Forelimb muscle (tissue), 1 donor: ENCODE results near the gene TASP1. TPM values are rescaled to one million over a fixed set of nuclear protein-coding genes. Genes with fewer than 3 reads are reported as not detected.

Experiments
- DNase-seq: peaks from one replicate; pipeline ENCODE4 v3.0.0-alpha.2; 2013; ENCODE audit warnings: low read depth
- polyA plus RNA-seq: library from polyadenylated mRNA; unstranded; fragments of 120-200 nt; gene quantifications from one replicate; pipeline ENCODE4 v1.2.1, GENCODE V29; 2013; ENCODE audit not compliant: insufficient read length

TASP1 gene
- polyA plus RNA-seq, 1 donor, result 6.6 TPM

- DNase-seq, result no peak
Observed at GRCh38 chr20:13571662-13572061, 67.1 kb downstream of the TASP1 start.

- DNase-seq, result no peak
Observed at GRCh38 chr20:13567663-13568062, 71.1 kb downstream of the TASP1 start.

GRCh38 chr20:13563854-13564253 is 74.9 kb downstream of the TASP1 start:
- no peak for DNase-seq

- no peak for DNase-seq
Observed at GRCh38 chr20:13554706-13555105, 84.0 kb downstream of the TASP1 start.

- DNase-seq, result no peak
Observed at GRCh38 chr20:13554076-13554475, 84.7 kb downstream of the TASP1 start.

GRCh38 chr20:13552061-13552460 is 86.7 kb downstream of the TASP1 start:
- no peak for DNase-seq

GRCh38 chr20:13549451-13549850 is 89.3 kb downstream of the TASP1 start:
- DNase-seq, result no peak

- peak; percentile 9 for DNase-seq
Observed at GRCh38 chr20:13546497-13547131, 92.1 kb downstream of the TASP1 start.

GRCh38 chr20:13545790-13546189 is 92.9 kb downstream of the TASP1 start:
- DNase-seq, result no peak

GRCh38 chr20:13543783-13544182 is 94.9 kb downstream of the TASP1 start:
- no peak for DNase-seq

- DNase-seq, result no peak
Observed at GRCh38 chr20:13535627-13536026, 103.1 kb downstream of the TASP1 start.

- DNase-seq, result no peak
Observed at GRCh38 chr20:13533946-13534345, 104.8 kb downstream of the TASP1 start.

GRCh38 chr20:13530146-13530545 is 108.6 kb downstream of the TASP1 start:
- no peak for DNase-seq

- no peak for DNase-seq
Observed at GRCh38 chr20:13526551-13526950, 112.2 kb downstream of the TASP1 start.

GRCh38 chr20:13525225-13525940 is 113.3 kb downstream of the TASP1 start:
- no peak for DNase-seq

- DNase-seq, result no peak
Observed at GRCh38 chr20:13524339-13524738, 114.4 kb downstream of the TASP1 start.

- DNase-seq, result no peak
Observed at GRCh38 chr20:13517831-13518230, 120.9 kb downstream of the TASP1 start.

GRCh38 chr20:13515796-13516558 is 122.8 kb downstream of the TASP1 start:
- DNase-seq, result no peak

GRCh38 chr20:13515291-13515690 is 123.4 kb downstream of the TASP1 start:
- DNase-seq, result no peak

GRCh38 chr20:13510837-13511488 is 127.8 kb downstream of the TASP1 start:
- no peak for DNase-seq

GRCh38 chr20:13507646-13508045 is 131.1 kb downstream of the TASP1 start:
- no peak for DNase-seq

- no peak for DNase-seq
Observed at GRCh38 chr20:13501500-13501899, 137.2 kb downstream of the TASP1 start.
